ENCODE measurements around the gene ESPL1. TPM values are rescaled to one million over a fixed set of nuclear protein-coding genes. Genes with fewer than 3 reads are reported as not detected.
A peak's percentile ranks its signal among the peaks of the same experiment; 100 is the strongest.
"Not testable (repeated sequence)": the region's sequence is repeated elsewhere in the genome, so short reads cannot be mapped to it uniquely, and the experiment has no call there.

ESPL1 gene
- total RNA-seq, 1 donor from 2014 or later: 1.5 TPM

- no peak for DNase-seq (ENCODE audit: low spot score)
Observed at GRCh38 chr12:53258541-53259539, 9.3 kb upstream of the ESPL1 start.

- DNase-seq (ENCODE audit: low spot score): no peak
Observed at GRCh38 chr12:53259891-53260290, 8.2 kb upstream of the ESPL1 start.

- no peak for DNase-seq (ENCODE audit: low spot score)
Observed at GRCh38 chr12:53265783-53266182, 2.3 kb upstream of the ESPL1 start.

DNA sequence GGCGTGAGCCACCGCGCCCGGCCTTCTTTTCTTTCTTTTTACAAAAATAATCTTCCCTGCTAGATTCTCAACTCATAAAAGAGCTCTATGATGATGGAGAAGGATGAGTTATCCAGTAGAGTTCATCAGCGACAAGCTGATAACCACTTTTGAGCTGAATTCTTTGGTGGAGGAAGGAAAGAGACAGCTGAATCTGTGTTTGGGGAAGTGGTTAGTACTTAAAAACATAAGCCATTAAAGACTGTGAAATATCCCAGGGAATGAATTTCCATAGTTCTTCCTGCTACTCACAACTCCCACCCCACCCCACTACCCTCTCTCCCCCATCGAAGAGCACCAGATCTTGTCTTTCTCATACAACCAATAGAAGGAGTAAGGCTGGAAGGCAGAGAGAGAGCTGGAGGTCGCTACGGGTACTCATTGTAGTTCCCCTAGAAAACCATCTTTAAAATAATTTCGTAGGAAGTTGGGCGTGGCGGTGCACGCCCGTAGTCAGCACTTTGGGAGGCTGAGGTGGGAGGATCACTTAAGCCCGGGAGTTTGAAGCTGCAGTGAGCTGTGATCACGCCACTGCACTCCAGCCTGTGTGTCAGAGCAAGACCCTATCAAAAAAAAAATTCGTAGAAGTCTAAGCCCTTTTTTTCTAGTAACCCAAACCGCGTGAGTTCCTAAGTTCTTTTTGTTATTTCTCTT lies 647 bp upstream of the ESPL1 start:
- DNase-seq (ENCODE audit: low spot score): no peak

- no peak for DNase-seq (ENCODE audit: low spot score)
Observed at GRCh38 chr12:53268630-53269562, 797 bp downstream of the ESPL1 start.

DNA sequence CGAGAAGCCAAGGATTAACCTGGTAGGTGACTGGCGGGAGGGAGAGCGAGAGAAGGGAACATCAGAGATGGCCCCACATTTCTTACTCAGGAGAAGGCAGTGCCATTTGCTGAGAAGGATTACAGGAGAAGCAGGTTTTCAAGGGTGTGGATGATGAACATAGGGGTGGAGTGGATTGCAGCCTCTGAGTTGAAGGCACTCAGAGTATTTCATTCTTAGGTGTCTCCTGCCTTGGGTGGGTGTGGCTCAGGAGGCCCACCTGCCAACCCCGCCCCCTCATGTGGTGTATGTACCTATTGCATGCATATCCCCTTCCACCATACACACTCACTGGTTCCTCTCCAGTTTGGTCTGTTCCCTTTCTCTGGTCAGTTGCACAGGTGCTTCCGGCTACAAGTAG lies 6.3 kb downstream of the ESPL1 start:
- no peak for DNase-seq (ENCODE audit: low spot score)

- no peak for DNase-seq (ENCODE audit: low spot score)
Observed at GRCh38 chr12:53276511-53276910, 8.4 kb downstream of the ESPL1 start.

DNA sequence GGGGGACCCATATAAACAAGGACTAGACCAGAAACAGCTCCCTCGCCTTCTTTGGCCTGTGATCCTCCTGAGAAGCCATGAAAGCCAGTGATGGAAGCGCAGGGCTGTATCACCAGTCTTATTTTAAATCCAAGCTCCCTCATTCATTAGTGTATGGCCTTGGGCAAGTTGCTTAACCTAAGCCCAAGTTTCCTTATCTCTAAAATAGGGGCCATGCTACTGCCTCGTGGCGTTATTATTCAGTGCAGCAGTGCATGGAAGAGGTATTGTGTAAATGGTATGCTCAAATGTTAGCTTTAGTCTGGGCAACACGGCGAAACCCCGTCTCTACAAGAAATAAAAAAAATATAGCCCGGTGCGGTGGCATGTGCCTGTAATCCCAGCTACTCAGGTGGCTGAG lies 9.9 kb downstream of the ESPL1 start:
- DNase-seq (ENCODE audit: low spot score): no peak

DNA sequence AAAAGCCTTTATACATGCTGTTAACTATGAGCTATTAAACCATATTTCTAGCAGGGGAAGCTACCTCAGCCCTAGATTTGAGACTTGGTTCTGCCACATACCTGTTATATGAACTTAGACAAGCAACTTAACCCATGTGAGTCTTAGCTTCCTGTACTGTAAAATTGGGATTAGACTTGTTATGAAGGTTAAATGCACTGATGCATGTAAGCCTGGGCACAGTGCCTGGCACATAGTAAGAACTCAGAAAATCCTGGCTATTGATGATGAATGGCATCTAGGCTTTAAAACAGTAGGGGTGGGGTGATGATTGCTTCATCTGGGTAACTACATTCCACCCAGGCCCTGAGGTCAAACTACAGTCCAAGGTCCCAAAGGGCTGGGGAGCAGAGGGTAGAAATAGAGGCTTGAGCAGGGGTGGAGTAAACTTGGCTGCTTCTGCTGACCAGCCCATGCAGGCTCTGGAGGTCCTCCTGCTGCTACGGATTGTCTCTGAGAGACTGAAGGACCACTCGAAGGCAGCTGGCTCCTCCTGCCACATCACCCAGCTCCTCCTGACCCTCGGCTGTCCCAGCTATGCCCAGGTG lies 11.3 kb downstream of the ESPL1 start:
- DNase-seq (ENCODE audit: low spot score): no peak

DNA sequence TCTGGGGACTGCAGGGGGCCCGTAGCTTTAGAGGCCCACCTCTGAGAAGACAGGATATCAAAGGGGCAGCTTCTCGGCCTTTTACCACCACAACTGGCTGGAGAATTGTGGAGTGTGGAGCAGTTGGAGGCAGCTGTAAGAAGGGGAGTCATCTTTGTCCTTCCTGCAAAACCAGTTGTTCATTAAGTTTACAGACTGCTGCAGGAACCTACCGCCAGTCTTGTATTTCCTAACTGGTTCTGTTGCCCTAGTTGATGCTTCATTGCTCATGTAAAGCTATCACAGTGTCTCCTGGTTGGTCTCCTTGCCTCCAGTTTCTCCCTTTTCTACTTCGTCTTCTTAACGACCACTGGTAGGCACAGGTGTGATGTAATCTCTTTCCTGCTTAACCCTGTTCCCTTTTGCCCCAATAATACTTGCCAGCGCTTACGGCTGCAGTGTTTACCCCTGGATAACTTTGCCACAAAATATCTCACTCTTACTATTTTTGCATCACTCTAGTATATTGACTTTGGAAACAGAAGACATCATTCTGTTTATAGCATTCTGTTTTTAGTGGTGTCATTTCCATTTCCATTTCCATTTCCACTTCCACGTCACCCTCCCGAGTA lies 11.9 kb downstream of the ESPL1 start:
- no peak for DNase-seq (ENCODE audit: low spot score)

- DNase-seq (ENCODE audit: low spot score): no peak
Observed at GRCh38 chr12:53286448-53286847, 18.3 kb downstream of the ESPL1 start.

GRCh38 chr12:53287741-53288216 lies 19.7 kb downstream of the ESPL1 start:
- DNase-seq (ENCODE audit: low spot score): peak; percentile 71

- no peak for DNase-seq (ENCODE audit: low spot score)
Observed at GRCh38 chr12:53288322-53288721, 20.2 kb downstream of the ESPL1 start.

- DNase-seq (ENCODE audit: low spot score): no peak
Observed at GRCh38 chr12:53289891-53290290, 21.8 kb downstream of the ESPL1 start.

DNA sequence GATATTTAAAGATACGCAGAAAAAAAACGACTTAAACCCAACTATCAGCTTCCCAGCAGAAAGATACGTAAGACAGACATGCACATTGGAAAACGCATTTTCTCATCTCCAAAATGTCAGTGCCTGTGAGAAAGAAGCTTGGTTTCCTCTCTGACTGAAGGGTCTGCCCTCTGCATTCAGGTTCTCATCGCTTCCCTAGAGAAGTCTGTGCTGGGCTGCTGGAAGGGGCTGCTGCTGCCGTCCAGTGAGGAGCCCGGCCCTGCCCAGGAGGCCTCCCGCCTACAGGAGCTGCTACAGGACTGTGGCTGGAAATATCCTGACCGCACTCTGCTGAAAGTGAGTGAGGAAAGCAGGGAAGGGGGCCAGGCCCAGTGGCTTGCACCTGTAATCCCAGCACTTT lies 22.6 kb downstream of the ESPL1 start:
- DNase-seq (ENCODE audit: low spot score): no peak

GRCh38 chr12:53292426-53292825 lies 24.3 kb downstream of the ESPL1 start:
- DNase-seq (ENCODE audit: low spot score): no peak

- DNase-seq (ENCODE audit: low spot score): peak; percentile 91
Observed at GRCh38 chr12:53295070-53295890, 27.2 kb downstream of the ESPL1 start, which contains the start of gene PFDN5. PFDN5 (plus strand) TSS chr12:53295542; CDS start chr12:53295568, 26 bp downstream.

- no peak for DNase-seq (ENCODE audit: low spot score)
Observed at GRCh38 chr12:53295891-53296219, 27.8 kb downstream of the ESPL1 start.

DNA sequence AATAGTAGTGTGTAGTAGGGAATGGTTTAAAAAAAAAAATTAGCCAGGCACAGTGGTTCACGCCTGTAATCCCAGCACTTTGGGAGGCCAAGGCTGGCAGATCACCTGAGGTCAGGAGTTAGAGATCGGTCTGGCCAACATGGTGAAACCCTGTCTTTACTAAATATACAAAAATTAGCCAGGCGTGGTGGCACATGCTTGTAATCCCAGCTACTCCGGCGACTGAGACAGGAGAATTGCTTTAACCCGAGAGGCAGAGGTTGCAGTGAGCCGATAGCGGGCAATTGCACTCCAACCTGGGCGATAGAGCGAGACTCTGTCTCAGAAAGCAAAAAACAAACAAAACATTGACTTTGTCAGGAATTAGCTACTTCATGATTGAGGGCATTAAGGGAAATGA lies 29.0 kb downstream of the ESPL1 start:
- DNase-seq (ENCODE audit: low spot score): not testable (repeated sequence)

DNA sequence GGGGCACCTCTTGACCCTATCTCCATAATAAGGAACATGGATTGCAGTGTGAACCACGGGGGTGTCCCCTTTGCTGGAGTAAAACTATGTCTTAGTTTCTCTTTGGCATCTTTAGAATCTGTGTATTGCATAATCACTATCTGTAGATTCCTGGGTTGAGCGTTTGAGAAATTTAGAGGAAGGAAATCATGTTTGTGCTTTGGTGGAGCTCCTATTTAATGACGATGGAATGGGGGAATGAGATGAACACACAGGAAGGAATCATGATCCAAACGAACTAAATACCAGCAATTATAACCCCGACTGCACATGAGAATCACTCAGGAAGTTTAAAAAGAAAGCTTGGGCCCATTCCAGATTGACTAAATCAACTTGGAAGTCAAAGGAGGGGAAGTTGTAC lies 30.1 kb downstream of the ESPL1 start:
- DNase-seq (ENCODE audit: low spot score): no peak
